Liver (tissue), 9 donors: ENCODE results near the gene NKX1-1. TPM values are rescaled to one million over a fixed set of nuclear protein-coding genes. Genes with fewer than 3 reads are reported as not detected.

Experiments used
- DNase-seq: peaks from one replicate; pipeline ENCODE4 v3.0.0-alpha.2; 2017; ENCODE audit warnings: low spot score
- H3K27ac ChIP-seq, 2 donors: one replicate each; pipeline ENCODE4 v1.7.0; 2013; ENCODE audit warnings: inconsistent platforms in 2 of 2, low read length in 2 of 2, control low read depth in 1 of 2, low read depth in 1 of 2, mild to moderate bottlenecking in 1 of 2
- H3K27me3 ChIP-seq, 4 donors: one replicate each; pipeline versions ENCODE4 v1.6.1 to v1.7.0; 2013; ENCODE audit warnings: low read length in 3 of 4, inconsistent platforms in 1 of 4, mild to moderate bottlenecking in 1 of 4, moderate library complexity in 1 of 4; ENCODE audit not compliant: control insufficient read depth in 4 of 4, insufficient read depth in 4 of 4
- H3K36me3 ChIP-seq, 4 donors: one replicate each; pipeline versions ENCODE4 v1.6.1 to v1.7.0; 2013; ENCODE audit warnings: low read length in 3 of 4, mild to moderate bottlenecking in 3 of 4, low read depth in 1 of 4, moderate library complexity in 1 of 4; ENCODE audit not compliant: control insufficient read depth in 4 of 4, insufficient read depth in 3 of 4
- H3K4me1 ChIP-seq, 4 donors: one replicate each; pipeline versions ENCODE4 v1.6.1 to v1.7.0; 2013; ENCODE audit warnings: low read length in 3 of 4, mild to moderate bottlenecking in 3 of 4, moderate library complexity in 1 of 4; ENCODE audit not compliant: control insufficient read depth in 4 of 4, insufficient read depth in 4 of 4
- H3K4me3 ChIP-seq, 3 donors: one replicate each; pipeline versions ENCODE4 v1.6.1 to v1.7.0; 2013; ENCODE audit warnings: low read length in 3 of 3, control low read depth in 1 of 3, low read depth in 1 of 3, mild to moderate bottlenecking in 1 of 3
- H3K9ac ChIP-seq, 2 donors: one replicate each; pipeline ENCODE4 v1.7.0; 2013; ENCODE audit warnings: low read length in 2 of 2, mild to moderate bottlenecking in 2 of 2, moderate library complexity in 2 of 2, control low read depth in 1 of 2, low read depth in 1 of 2
- H3K9me3 ChIP-seq, 4 donors: one replicate each; pipeline versions ENCODE4 v1.6.1 to v1.7.0; 2013; ENCODE audit warnings: low read length in 3 of 4; ENCODE audit not compliant: control insufficient read depth in 4 of 4
- EGR1 ChIP-seq, 2 donors: IDR thresholded peaks; 2 replicates each; pipeline ENCODE4 v1.6.1; 2016 to 2018; ENCODE audit warnings: antibody characterized with exemption in 2 of 2, low read depth in 2 of 2
- FOXA1 ChIP-seq: IDR thresholded peaks from 2 replicates; pipeline ENCODE4 v1.6.1; 2016; ENCODE audit warnings: antibody characterized with exemption
- GABPA ChIP-seq, 2 donors: IDR thresholded peaks in 1 of 2; conservative IDR thresholded peaks in 1 of 2; 2 replicates each; pipeline ENCODE4 v1.6.1; 2016; ENCODE audit warnings: antibody characterized with exemption in 2 of 2, mild to moderate bottlenecking in 1 of 2, moderate library complexity in 1 of 2
- HNF4A ChIP-seq, 2 donors: conservative IDR thresholded peaks; 2 replicates each; pipeline ENCODE4 v1.6.1; 2016; ENCODE audit warnings: antibody characterized with exemption in 2 of 2, mild to moderate bottlenecking in 2 of 2
- HNF4G ChIP-seq: IDR thresholded peaks from 2 replicates; pipeline ENCODE4 v1.6.1; 2016; ENCODE audit warnings: antibody characterized with exemption
- JUND ChIP-seq, 2 donors: IDR thresholded peaks; 2 replicates each; pipeline ENCODE4 v1.6.1; 2016; ENCODE audit warnings: antibody characterized with exemption in 2 of 2
- MAX ChIP-seq: IDR thresholded peaks from 2 replicates; pipeline ENCODE4 v1.6.1; 2016; ENCODE audit warnings: antibody characterized with exemption
- NR2F2 ChIP-seq: IDR thresholded peaks from 2 replicates; pipeline ENCODE4 v1.6.1; 2016; ENCODE audit warnings: antibody characterized with exemption
- RAD21 ChIP-seq, 2 donors: IDR thresholded peaks; 2 replicates each; pipeline ENCODE4 v1.6.1; 2016; ENCODE audit warnings: antibody characterized with exemption in 2 of 2, mild to moderate bottlenecking in 2 of 2
- REST ChIP-seq: IDR thresholded peaks from 2 replicates; pipeline ENCODE4 v1.6.1; 2016; ENCODE audit warnings: antibody characterized with exemption, mild to moderate bottlenecking
- RXRA ChIP-seq, 2 donors: IDR thresholded peaks; 2 replicates each; pipeline ENCODE4 v1.6.1; 2017 to 2018; ENCODE audit warnings: antibody characterized with exemption in 2 of 2, mild to moderate bottlenecking in 1 of 2
- TAF1 ChIP-seq: conservative IDR thresholded peaks from 2 replicates; pipeline ENCODE4 v1.6.1; 2016; ENCODE audit warnings: antibody characterized with exemption, mild to moderate bottlenecking
- WGBS: extraction: QIAGEN DNeasy Blood & Tissue Kit; methylation state at CpG from one replicate; pipeline ENCODE4 v1.1.7; 2013; 5-methylcytosine and 5-hydroxymethylcytosine counted together
- polyA plus RNA-seq, 2 donors: library from polyadenylated mRNA; stranded (reverse) in 1 of 2; unstranded in 1 of 2; fragments of 200-250 nt in 1 of 2; fragments of >200 nt in 1 of 2; fragmentation: Nextera tagmentation in 1 of 2; extraction: Ambion mirVana in 1 of 2; gene quantifications; one replicate each; pipeline versions ENCODE4 v1.2.1 to v1.2.3, GENCODE V29; 2013 to 2015
- total RNA-seq, 2 donors: library from RNA; depleted of rRNA; stranded (reverse); fragments of >200 nt; gene quantifications; one replicate each; pipeline ENCODE4 v1.2.3, GENCODE V29; 2014
- TF ChIP-seq, protein P1 (sequence below): IDR thresholded peaks from 2 replicates; pipeline ENCODE4 v1.6.1; 2016; ENCODE audit warnings: antibody characterized with exemption
- TF ChIP-seq, protein P2 (sequence below): IDR thresholded peaks from 2 replicates; pipeline ENCODE4 v1.6.1; 2016; ENCODE audit warnings: antibody characterized with exemption
- donor health status: healthy.
- donor health status: healthy.
- donor health status: healthy.
- donor health status: healthy.
- donor health status: healthy.

Gene NKX1-1
- total and polyA plus RNA-seq, 4 donors = not detected

GRCh38 chr4:1416051-1416947, 10.1 kb upstream of the NKX1-1 start:
- Histone ChIP-seq H3K9ac (no peak overlapping the region), H3K4me3 (no peak overlapping the region), H3K4me1 (no peaks in the 10 kb centered on the region), H3K27ac (no peak overlapping the region), H3K36me3 (no peaks in the 10 kb centered on the region), H3K27me3 (peaks cover 2 to 14% (median 9%) of the 10 kb centered on the region in 4 donors), H3K9me3 (no peaks in the 10 kb centered on the region)
- DNase-seq = no peak
- WGBS = 54% methylated on average over 27 of the region's 27 CpGs
- TF ChIP-seq, protein P1, sequence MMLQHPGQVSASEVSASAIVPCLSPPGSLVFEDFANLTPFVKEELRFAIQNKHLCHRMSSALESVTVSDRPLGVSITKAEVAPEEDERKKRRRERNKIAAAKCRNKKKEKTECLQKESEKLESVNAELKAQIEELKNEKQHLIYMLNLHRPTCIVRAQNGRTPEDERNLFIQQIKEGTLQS = no peak
- TF ChIP-seq RXRA (IDR thresholded peaks at IDR 0.05) (no peak), JUND (IDR thresholded peaks at IDR 0.05) (no peak), GABPA (IDR thresholded peaks at IDR 0.05 in 1 of 2, conservative IDR thresholded peaks at IDR 0.05 in 1 of 2) (no peak), HNF4A (conservative IDR thresholded peaks at IDR 0.05) (no peak), HNF4G (no peak), RAD21 (IDR thresholded peaks at IDR 0.05) (no peak), FOXA1 (no peak), EGR1 (IDR thresholded peaks at IDR 0.05; ENCODE audit: low read depth in 2 of 2) (no peak)
- TF ChIP-seq, protein P2, sequence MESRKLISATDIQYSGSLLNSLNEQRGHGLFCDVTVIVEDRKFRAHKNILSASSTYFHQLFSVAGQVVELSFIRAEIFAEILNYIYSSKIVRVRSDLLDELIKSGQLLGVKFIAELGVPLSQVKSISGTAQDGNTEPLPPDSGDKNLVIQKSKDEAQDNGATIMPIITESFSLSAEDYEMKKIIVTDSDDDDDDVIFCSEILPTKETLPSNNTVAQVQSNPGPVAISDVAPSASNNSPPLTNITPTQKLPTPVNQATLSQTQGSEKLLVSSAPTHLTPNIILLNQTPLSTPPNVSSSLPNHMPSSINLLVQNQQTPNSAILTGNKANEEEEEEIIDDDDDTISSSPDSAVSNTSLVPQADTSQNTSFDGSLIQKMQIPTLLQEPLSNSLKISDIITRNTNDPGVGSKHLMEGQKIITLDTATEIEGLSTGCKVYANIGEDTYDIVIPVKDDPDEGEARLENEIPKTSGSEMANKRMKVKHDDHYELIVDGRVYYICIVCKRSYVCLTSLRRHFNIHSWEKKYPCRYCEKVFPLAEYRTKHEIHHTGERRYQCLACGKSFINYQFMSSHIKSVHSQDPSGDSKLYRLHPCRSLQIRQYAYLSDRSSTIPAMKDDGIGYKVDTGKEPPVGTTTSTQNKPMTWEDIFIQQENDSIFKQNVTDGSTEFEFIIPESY = no peak

DNA sequence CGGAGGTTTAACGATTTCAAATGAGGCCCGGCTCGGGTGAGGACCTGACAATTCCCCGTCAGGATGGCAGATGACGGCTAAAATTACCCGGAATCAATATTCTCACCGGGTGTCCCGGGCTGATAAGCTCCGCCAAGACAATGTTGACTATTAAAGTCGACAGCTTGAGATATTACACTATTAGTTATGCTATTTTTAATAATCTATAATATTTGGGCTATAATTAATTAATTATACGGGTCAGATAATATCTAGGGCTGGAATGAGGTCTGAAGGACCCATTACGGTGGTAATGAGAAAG, 9.4 kb upstream of the NKX1-1 start:
- no peak overlapping the region for H3K9ac ChIP-seq
- no peaks in the 10 kb centered on the region for H3K9me3 ChIP-seq
- no peak for DNase-seq
- H3K4me3 ChIP-seq = no peak overlapping the region
- H3K36me3 ChIP-seq = no peaks in the 10 kb centered on the region
- no peak for TF ChIP-seq HNF4A (conservative IDR thresholded peaks at IDR 0.05)
- no peak for TF ChIP-seq MAX
- no peak for TF ChIP-seq RAD21 (IDR thresholded peaks at IDR 0.05)
- no peak for TF ChIP-seq FOXA1
- no peak for TF ChIP-seq NR2F2
- TF ChIP-seq HNF4G = no peak
- no peak for TF ChIP-seq REST
- no peak for TF ChIP-seq TAF1
- TF ChIP-seq RXRA (IDR thresholded peaks at IDR 0.05) = no peak
- no peak overlapping the region for H3K27ac ChIP-seq
- WGBS = 64% methylated on average over 13 of the region's 13 CpGs
- H3K4me1 ChIP-seq = no peaks in the 10 kb centered on the region
- peaks cover 2 to 14% (median 7%) of the 10 kb centered on the region in 4 donors for H3K27me3 ChIP-seq
